HepG2 (cell line): ENCODE results near the gene RBM27. TPM values are rescaled to one million over a fixed set of nuclear protein-coding genes. Genes with fewer than 3 reads are reported as not detected.
A peak's percentile ranks its signal among the peaks of the same experiment; 100 is the strongest.

Experiments used
- IRX3 ChIP-seq: sonication (generic); formaldehyde crosslinking; IDR thresholded peaks from 2 replicates; pipeline ENCODE4 v1.8.1; 2023; ENCODE audit warnings: mild to moderate bottlenecking, low read depth, missing genetic modification reagents, borderline replicate concordance
- MTF2 ChIP-seq: sonication (generic); formaldehyde crosslinking; IDR thresholded peaks from 2 replicates; pipeline ENCODE4 v1.5.0; 2020; ENCODE audit warnings: missing genetic modification reagents, borderline replicate concordance
- MZF1 ChIP-seq: sonication (generic); formaldehyde crosslinking; IDR thresholded peaks from 2 replicates; pipeline ENCODE4 v1.8.1; 2023; ENCODE audit warnings: mild to moderate bottlenecking, missing genetic modification reagents, borderline replicate concordance
- NCOR1 ChIP-seq: fragments of 200-600 bp; sonication (generic); IDR thresholded peaks from 2 replicates; pipeline ENCODE4 v1.7.0; 2017; ENCODE audit warnings: antibody characterized with exemption, low read length, borderline replicate concordance
- PPARG ChIP-seq: conservative IDR thresholded peaks from 2 replicates; pipeline ENCODE4 v1.6.1; 2016; ENCODE audit warnings: missing biosample characterization, missing genetic modification reagents
- RFX3 ChIP-seq: IDR thresholded peaks from 2 replicates; pipeline ENCODE4 v1.6.1; 2016; ENCODE audit warnings: missing biosample characterization, missing genetic modification reagents
- SAP130 ChIP-seq: IDR thresholded peaks from 2 replicates; pipeline ENCODE4 v1.6.1; 2016; ENCODE audit warnings: low read depth
- SMARCE1 ChIP-seq: fragments of 450-650 bp; IDR thresholded peaks from 2 replicates; pipeline ENCODE4 v1.6.1; 2017; ENCODE audit warnings: borderline replicate concordance
- SMC3 ChIP-seq: IDR thresholded peaks from 2 replicates; pipeline ENCODE4 v1.6.1; 2011; ENCODE audit warnings: low read length, improper control_type of control experiment
- TCF7L2 ChIP-seq: IDR thresholded peaks from 2 replicates; pipeline ENCODE4 v1.6.1; 2011; ENCODE audit warnings: mild to moderate bottlenecking, low read depth, low read length, moderate library complexity
- TRIM24 ChIP-seq: sonication (generic); formaldehyde crosslinking; IDR thresholded peaks from 2 replicates; pipeline ENCODE4 v1.8.0; 2022; ENCODE audit warnings: mild to moderate bottlenecking, missing genetic modification reagents
- ZNF331 ChIP-seq: sonication (generic); formaldehyde crosslinking; IDR thresholded peaks from 2 replicates; pipeline ENCODE4 v1.4.0; 2020; ENCODE audit warnings: missing genetic modification reagents
- ZNF33B ChIP-seq: sonication (generic); formaldehyde crosslinking; IDR thresholded peaks from 2 replicates; pipeline ENCODE4 v1.5.1; 2020; ENCODE audit warnings: mild to moderate bottlenecking, missing genetic modification reagents
- ZNF572 ChIP-seq: sonication (generic); formaldehyde crosslinking; IDR thresholded peaks from 2 replicates; pipeline ENCODE4 v1.5.1; 2020; ENCODE audit warnings: mild to moderate bottlenecking, missing genetic modification reagents
- ZNF614 ChIP-seq: IDR thresholded peaks from 2 replicates; pipeline ENCODE4 v1.6.1; 2018; ENCODE audit warnings: missing biosample characterization, missing genetic modification reagents, inconsistent platforms, borderline replicate concordance
- ZNF850 ChIP-seq: sonication (generic); formaldehyde crosslinking; conservative IDR thresholded peaks from 2 replicates; pipeline ENCODE4 v1.9.0; 2021; ENCODE audit warnings: mild to moderate bottlenecking, missing genetic modification reagents
- ZNF879 ChIP-seq: sonication (generic); formaldehyde crosslinking; IDR thresholded peaks from 2 replicates; pipeline ENCODE4 v1.8.1; 2023; ENCODE audit warnings: missing genetic modification reagents
- polyA plus RNA-seq, 8 experiments: library from polyadenylated mRNA; depleted of rRNA in 3 of 8; stranded (reverse) in 7 of 8; unstranded in 1 of 8; fragments of >200 nt; fragmentation: Illumina TruSeq in 4 of 8; extraction: Trizol in 4 of 8; gene quantifications; 2 replicates each; pipeline versions ENCODE4 v1.2.1 to v1.2.3, GENCODE V29; 2011 to 2016; ENCODE audit warnings: low read depth in 4 of 8, missing spikeins in 1 of 8, mixed read lengths in 1 of 8; ENCODE audit not compliant: insufficient read depth in 1 of 8
- total RNA-seq, 5 experiments: library from RNA; depleted of rRNA; stranded (reverse); fragments of >200 nt; fragmentation: Illumina TruSeq; extraction: Trizol; gene quantifications; 2 replicates each; pipeline ENCODE4 v1.2.3, GENCODE V29; 2016; ENCODE audit warnings: low read depth in 1 of 5
- TF ChIP-seq, protein P1 (sequence below): sonication (generic); formaldehyde crosslinking; IDR thresholded peaks from 2 replicates; pipeline ENCODE4 v1.4.0; 2020; ENCODE audit warnings: missing genetic modification reagents, borderline replicate concordance
- TF ChIP-seq, protein P2 (sequence below): sonication (generic); formaldehyde crosslinking; IDR thresholded peaks from 2 replicates; pipeline ENCODE4 v1.4.0; 2020; ENCODE audit warnings: missing genetic modification reagents
- TF ChIP-seq, protein P3 (sequence below): sonication (generic); formaldehyde crosslinking; conservative IDR thresholded peaks from 2 replicates; pipeline ENCODE4 v1.8.0; 2022; ENCODE audit warnings: low read depth, missing genetic modification reagents
- TF ChIP-seq, protein P4 (sequence below): IDR thresholded peaks from 2 replicates; pipeline ENCODE4 v1.6.1; 2012; ENCODE audit warnings: low read depth, low read length, improper control_type of control experiment
- TF ChIP-seq, protein P5 (sequence below): sonication (generic); formaldehyde crosslinking; IDR thresholded peaks from 2 replicates; pipeline ENCODE4 v1.5.1; 2020; ENCODE audit warnings: missing genetic modification reagents, mild to moderate bottlenecking, borderline replicate concordance
- TF ChIP-seq, protein P6 (sequence below): sonication (generic); formaldehyde crosslinking; IDR thresholded peaks from 2 replicates; pipeline ENCODE4 v1.8.0; 2022; ENCODE audit warnings: missing genetic modification reagents, low read depth, mild to moderate bottlenecking, borderline replicate concordance

The RBM27 gene
- total and polyA plus RNA-seq, 2 of the 13 experiments (the other 11 are each of a cell fraction or from before 2014, with no cell fraction given), result 12.9 to 23.4 TPM

DNA sequence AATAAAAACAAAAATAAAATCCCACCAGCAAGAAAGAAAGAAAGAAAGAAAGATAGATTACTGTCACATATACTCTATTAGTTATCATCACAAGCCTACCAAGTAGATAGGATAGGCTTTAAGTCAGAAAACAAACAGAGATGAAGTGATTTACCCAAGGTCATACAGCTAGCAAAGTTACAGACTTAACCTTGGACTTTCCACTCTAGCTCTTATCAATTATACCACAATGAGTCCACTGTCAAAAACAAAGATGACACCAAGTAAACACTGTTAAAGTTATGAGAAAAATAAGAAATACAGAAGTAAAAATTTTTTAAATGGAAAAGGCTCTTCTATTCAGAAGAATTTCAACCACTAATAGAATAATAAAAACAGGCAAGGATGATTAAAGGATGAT lies 34.3 kb upstream of the RBM27 start (continued):
- peak; percentile 52; the same call in 1 of the 2 replicates for TF ChIP-seq PPARG (CRISPR knock-in tag)
- TF ChIP-seq SAP130, result peak; percentile 51
- TF ChIP-seq SMARCE1, result no peak
- TF ChIP-seq, protein P1, sequence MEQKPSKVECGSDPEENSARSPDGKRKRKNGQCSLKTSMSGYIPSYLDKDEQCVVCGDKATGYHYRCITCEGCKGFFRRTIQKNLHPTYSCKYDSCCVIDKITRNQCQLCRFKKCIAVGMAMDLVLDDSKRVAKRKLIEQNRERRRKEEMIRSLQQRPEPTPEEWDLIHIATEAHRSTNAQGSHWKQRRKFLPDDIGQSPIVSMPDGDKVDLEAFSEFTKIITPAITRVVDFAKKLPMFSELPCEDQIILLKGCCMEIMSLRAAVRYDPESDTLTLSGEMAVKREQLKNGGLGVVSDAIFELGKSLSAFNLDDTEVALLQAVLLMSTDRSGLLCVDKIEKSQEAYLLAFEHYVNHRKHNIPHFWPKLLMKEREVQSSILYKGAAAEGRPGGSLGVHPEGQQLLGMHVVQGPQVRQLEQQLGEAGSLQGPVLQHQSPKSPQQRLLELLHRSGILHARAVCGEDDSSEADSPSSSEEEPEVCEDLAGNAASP (CRISPR knock-in tag), result no peak
- no peak for TF ChIP-seq ZNF572 (CRISPR knock-in tag)
- TF ChIP-seq ZNF879 (CRISPR knock-in tag), result no peak
- no peak for TF ChIP-seq MTF2 (CRISPR knock-in tag)
- TF ChIP-seq, protein P2, sequence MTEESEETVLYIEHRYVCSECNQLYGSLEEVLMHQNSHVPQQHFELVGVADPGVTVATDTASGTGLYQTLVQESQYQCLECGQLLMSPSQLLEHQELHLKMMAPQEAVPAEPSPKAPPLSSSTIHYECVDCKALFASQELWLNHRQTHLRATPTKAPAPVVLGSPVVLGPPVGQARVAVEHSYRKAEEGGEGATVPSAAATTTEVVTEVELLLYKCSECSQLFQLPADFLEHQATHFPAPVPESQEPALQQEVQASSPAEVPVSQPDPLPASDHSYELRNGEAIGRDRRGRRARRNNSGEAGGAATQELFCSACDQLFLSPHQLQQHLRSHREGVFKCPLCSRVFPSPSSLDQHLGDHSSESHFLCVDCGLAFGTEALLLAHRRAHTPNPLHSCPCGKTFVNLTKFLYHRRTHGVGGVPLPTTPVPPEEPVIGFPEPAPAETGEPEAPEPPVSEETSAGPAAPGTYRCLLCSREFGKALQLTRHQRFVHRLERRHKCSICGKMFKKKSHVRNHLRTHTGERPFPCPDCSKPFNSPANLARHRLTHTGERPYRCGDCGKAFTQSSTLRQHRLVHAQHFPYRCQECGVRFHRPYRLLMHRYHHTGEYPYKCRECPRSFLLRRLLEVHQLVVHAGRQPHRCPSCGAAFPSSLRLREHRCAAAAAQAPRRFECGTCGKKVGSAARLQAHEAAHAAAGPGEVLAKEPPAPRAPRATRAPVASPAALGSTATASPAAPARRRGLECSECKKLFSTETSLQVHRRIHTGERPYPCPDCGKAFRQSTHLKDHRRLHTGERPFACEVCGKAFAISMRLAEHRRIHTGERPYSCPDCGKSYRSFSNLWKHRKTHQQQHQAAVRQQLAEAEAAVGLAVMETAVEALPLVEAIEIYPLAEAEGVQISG (CRISPR knock-in tag), result no peak
- no peak for TF ChIP-seq TCF7L2
- no peak for TF ChIP-seq SMC3
- no peak for TF ChIP-seq ZNF33B (CRISPR knock-in tag)
- no peak for TF ChIP-seq TRIM24 (CRISPR knock-in tag)
- TF ChIP-seq MZF1 (CRISPR knock-in tag), result no peak
- TF ChIP-seq ZNF331 (CRISPR knock-in tag), result 0 out of 2 replicates have a peak, but pooled peaks have one; percentile 38
- TF ChIP-seq, protein P3, sequence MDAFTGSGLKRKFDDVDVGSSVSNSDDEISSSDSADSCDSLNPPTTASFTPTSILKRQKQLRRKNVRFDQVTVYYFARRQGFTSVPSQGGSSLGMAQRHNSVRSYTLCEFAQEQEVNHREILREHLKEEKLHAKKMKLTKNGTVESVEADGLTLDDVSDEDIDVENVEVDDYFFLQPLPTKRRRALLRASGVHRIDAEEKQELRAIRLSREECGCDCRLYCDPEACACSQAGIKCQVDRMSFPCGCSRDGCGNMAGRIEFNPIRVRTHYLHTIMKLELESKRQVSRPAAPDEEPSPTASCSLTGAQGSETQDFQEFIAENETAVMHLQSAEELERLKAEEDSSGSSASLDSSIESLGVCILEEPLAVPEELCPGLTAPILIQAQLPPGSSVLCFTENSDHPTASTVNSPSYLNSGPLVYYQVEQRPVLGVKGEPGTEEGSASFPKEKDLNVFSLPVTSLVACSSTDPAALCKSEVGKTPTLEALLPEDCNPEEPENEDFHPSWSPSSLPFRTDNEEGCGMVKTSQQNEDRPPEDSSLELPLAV (CRISPR knock-in tag), result no peak
- TF ChIP-seq RFX3 (CRISPR knock-in tag), result no peak
- TF ChIP-seq NCOR1, result peak; percentile 55; the same call in 1 of the 2 replicates
- TF ChIP-seq IRX3 (CRISPR knock-in tag), result no peak
- TF ChIP-seq, protein P4, sequence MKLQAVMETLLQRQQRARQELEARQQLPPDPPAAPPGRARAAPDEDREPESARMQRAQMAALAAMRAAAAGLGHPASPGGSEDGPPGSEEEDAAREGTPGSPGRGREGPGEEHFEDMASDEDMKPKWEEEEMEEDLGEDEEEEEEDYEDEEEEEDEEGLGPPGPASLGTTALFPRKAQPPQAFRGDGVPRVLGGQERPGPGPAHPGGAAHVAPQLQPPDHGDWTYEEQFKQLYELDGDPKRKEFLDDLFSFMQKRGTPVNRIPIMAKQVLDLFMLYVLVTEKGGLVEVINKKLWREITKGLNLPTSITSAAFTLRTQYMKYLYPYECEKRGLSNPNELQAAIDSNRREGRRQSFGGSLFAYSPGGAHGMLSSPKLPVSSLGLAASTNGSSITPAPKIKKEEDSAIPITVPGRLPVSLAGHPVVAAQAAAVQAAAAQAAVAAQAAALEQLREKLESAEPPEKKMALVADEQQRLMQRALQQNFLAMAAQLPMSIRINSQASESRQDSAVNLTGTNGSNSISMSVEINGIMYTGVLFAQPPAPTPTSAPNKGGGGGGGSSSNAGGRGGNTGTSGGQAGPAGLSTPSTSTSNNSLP, result peak; percentile 84
- no peak for TF ChIP-seq ZNF850 (CRISPR knock-in tag)
- peak; percentile 42; the same call in 1 of the 2 replicates for TF ChIP-seq ZNF614 (CRISPR knock-in tag)
- TF ChIP-seq, protein P5, sequence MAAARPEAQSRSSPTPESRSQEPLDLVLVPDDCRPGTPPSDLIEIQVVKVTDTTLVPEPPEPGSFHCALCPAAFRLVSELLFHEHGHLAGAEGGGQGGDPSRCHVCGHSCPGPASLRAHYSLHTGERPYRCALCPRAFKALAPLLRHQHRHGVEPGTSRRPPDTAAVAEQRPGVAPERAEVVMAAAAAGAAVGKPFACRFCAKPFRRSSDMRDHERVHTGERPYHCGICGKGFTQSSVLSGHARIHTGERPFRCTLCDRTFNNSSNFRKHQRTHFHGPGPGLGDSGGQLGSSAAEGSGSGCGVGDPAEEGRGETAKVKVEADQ (CRISPR knock-in tag), result no peak
- TF ChIP-seq, protein P6, sequence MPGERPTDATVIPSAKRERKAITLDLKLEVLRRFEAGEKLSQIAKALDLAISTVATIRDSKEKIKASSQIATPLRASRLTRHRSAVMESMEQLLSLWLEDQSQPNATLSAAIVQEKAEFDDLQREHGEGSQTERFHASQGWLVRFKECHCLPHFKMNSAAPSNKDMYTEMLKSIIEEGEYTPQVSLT (CRISPR knock-in tag), result no peak
